Psoas muscle (tissue), 8 donors: ENCODE data around the gene ARL4D. TPM values are rescaled to one million over a fixed set of nuclear protein-coding genes. Genes with fewer than 3 reads are reported as not detected.

ENCODE experiments used
- ATAC-seq, 4 donors: fragments of 200-7000 bp; cut with Tn5 transposase; one replicate each; pipeline ENCODE4 v1.9.1; 2020; ENCODE audit warnings: moderate library complexity in 3 of 4, mild to moderate bottlenecking in 2 of 4
- DNase-seq, 2 donors: peaks; one replicate each; pipeline ENCODE4 v3.0.0-alpha.2; 2020
- H3K27ac ChIP-seq: fragments of 200-600 bp; one replicate; pipeline ENCODE4 v1.8.0; 2022
- H3K27me3 ChIP-seq, 3 donors: fragments of 200-600 bp in 1 of 3; one replicate each; pipeline versions ENCODE4 v1.6.1 to v1.8.0; 2013 to 2022; ENCODE audit warnings: low read length in 2 of 3, mild to moderate bottlenecking in 2 of 3, moderate library complexity in 1 of 3; ENCODE audit not compliant: insufficient read depth in 3 of 3
- H3K36me3 ChIP-seq, 2 donors: fragments of 200-600 bp in 1 of 2; one replicate each; pipeline versions ENCODE4 v1.6.1 to v1.8.0; 2013 to 2022; ENCODE audit warnings: low read depth in 1 of 2, mild to moderate bottlenecking in 1 of 2, moderate library complexity in 1 of 2; ENCODE audit not compliant: insufficient read depth in 1 of 2
- H3K4me1 ChIP-seq: fragments of 200-600 bp; one replicate; pipeline ENCODE4 v1.8.0; 2022
- H3K4me3 ChIP-seq: fragments of 200-600 bp; one replicate; pipeline ENCODE4 v1.8.0; 2022; ENCODE audit warnings: mild to moderate bottlenecking
- H3K9me3 ChIP-seq: fragments of 200-600 bp; one replicate; pipeline ENCODE4 v1.8.0; 2022
- WGBS, 3 donors: extraction: QIAGEN DNeasy Blood & Tissue Kit; methylation state at CpG; one replicate each; pipeline versions ENCODE4 v1.1.6 to v1.1.7; 2013; 5-methylcytosine and 5-hydroxymethylcytosine counted together
- intact Hi-C, 2 donors: fragments of 100-400 bp; cut with DNase I; formaldehyde crosslinking; loops; one replicate each; pipeline versions ENCODE4 v1.11.0 to v1.14.2; 2022
- polyA plus RNA-seq, 3 donors: library from polyadenylated mRNA; stranded (reverse); fragments of 200-250 nt; gene quantifications; one replicate each; pipeline ENCODE4 v1.2.3, GENCODE V29; 2013
- total RNA-seq, 4 donors: library from RNA; stranded (reverse); fragmentation: NEBNext Ultra II Directional in 2 of 4; extraction: Animal tissue kit (Norgen Biotek cat#: 25700) in 2 of 4; gene quantifications; one replicate each; pipeline versions ENCODE4 v1.2.1 to v1.2.4, GENCODE V29; 2021 to 2023
- TF ChIP-seq, protein P1 (sequence below): fragments of 200-600 bp; IDR thresholded peaks from one replicate; pipeline ENCODE4 v1.8.0; 2022; ENCODE audit warnings: antibody characterized with exemption
- donor health status: healthy with polysubstance abuse.
- donor health status: DM: no; HTN: no; CAD: no; lungs with moderate emphysema.
- donor health status: Bipolar disorder and iron deficiency.
- donor health status: healthy.
- donor health status: DM: yes; HTN: yes; CAD: no.
- donor health status: DM: no; HTN: no; CAD: no.
- donor health status: DM: no; HTN: no; CAD: no.
- donor health status: DM: yes; HTN: yes; CAD: no.

Gene ARL4D
- total and polyA plus RNA-seq, 7 donors, result 0.69 to 6.5 (median 1.7) TPM

DNA sequence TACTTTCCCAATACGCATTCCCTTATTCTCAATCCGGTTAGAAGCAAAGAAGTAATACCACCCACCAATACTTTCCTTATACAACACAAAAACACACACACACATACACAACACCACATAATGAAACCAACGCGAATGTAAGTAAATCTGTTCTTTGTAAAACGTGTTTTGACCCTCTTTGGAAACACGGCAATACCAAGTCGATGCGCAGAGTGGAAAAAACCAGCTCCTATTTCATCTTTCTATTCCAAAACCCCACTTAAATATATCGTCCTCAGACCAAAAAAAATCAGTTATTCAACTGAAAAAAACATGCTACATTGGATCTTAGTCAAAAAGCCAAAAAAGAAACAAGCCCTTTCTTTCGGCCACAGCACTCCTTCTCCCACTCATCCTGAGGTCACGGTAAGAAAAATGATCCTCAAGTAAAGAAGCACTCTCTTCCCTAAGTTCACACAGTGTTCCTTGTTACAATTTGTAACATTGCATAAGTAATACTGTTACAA, 31.0 kb upstream of the ARL4D start:
- ATAC-seq, result peak; percentile 0 to 23 (median 4)
- Histone ChIP-seq H3K4me3 (peak overlapping the region; percentile 72), H3K27ac (peak overlapping the region; percentile 98), H3K36me3 (no peaks in the 10 kb centered on the region), H3K9me3 (no peaks in the 10 kb centered on the region), H3K27me3 (no peaks in the 10 kb centered on the region), H3K4me1 (peaks cover 17% of the 10 kb centered on the region)
- intact Hi-C loops, result loop anchor here (2.0 kb wide), 1 partner anchor 21 kb away; no protein-coding TSS in a partner anchor
- 5 to 17% (median 6%) methylated on average over 11 of the region's 11 CpGs for WGBS, 3 donors
- no peak for DNase-seq
- TF ChIP-seq, protein P1, sequence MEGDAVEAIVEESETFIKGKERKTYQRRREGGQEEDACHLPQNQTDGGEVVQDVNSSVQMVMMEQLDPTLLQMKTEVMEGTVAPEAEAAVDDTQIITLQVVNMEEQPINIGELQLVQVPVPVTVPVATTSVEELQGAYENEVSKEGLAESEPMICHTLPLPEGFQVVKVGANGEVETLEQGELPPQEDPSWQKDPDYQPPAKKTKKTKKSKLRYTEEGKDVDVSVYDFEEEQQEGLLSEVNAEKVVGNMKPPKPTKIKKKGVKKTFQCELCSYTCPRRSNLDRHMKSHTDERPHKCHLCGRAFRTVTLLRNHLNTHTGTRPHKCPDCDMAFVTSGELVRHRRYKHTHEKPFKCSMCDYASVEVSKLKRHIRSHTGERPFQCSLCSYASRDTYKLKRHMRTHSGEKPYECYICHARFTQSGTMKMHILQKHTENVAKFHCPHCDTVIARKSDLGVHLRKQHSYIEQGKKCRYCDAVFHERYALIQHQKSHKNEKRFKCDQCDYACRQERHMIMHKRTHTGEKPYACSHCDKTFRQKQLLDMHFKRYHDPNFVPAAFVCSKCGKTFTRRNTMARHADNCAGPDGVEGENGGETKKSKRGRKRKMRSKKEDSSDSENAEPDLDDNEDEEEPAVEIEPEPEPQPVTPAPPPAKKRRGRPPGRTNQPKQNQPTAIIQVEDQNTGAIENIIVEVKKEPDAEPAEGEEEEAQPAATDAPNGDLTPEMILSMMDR, result no peak

DNA sequence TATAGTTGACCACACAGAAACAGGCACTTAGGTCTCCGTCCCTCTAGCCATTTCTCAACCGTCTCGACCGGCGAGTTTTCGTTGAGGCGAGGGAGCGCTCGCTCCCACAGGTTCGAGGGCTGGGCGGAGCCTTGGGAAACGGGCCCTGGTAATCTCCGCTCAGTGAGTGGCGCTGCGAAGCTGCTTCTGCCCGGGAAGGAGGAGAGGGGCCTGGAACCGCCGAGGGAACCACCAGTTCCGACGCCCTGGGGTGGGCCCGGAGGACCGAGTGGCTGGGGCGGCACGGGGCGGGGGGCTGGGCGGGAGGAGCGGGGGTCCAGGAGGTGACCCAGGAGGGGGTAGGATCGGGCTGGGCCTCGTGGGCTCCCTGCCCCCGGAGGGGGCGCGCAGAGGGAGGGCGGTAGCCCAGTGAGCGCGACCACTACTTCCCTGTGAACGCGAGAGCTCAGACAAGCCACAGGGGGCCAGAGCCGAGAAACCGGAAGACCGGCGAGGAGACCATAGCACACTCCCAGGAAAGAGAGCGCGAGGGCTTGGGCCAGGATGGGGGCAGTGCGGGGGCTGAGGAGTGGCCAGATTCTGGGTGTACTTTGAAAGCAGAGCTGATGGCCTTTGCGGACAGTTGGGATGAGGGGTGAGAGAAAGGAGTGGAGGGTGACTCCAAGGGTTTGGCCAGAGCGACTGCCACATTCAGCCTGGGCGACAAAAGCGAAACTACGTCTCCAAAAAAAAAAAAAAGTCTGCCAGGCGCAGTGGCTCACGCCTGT, 29.9 kb upstream of the ARL4D start:
- H3K4me3 ChIP-seq, result peak overlapping the region; percentile 72
- H3K27ac ChIP-seq, result peak overlapping the region; percentile 98
- DNase-seq (peak; percentile 86 to 91), ATAC-seq (peak; percentile 83 to 87 (median 84))
- H3K9me3 ChIP-seq, result no peaks in the 10 kb centered on the region
- 0 to 2% (median 1%) methylated on average over 46 to 51 of the region's 51 CpGs for WGBS, 3 donors
- H3K36me3 ChIP-seq, result no peaks in the 10 kb centered on the region
- TF ChIP-seq, protein P1, result peak; percentile 5
- peaks cover 17% of the 10 kb centered on the region for H3K4me1 ChIP-seq
- no peaks in the 10 kb centered on the region for H3K27me3 ChIP-seq
- intact Hi-C loops, result loop anchor here (2.0 kb wide), 1 partner anchor 20 kb away; no protein-coding TSS in a partner anchor

DNA sequence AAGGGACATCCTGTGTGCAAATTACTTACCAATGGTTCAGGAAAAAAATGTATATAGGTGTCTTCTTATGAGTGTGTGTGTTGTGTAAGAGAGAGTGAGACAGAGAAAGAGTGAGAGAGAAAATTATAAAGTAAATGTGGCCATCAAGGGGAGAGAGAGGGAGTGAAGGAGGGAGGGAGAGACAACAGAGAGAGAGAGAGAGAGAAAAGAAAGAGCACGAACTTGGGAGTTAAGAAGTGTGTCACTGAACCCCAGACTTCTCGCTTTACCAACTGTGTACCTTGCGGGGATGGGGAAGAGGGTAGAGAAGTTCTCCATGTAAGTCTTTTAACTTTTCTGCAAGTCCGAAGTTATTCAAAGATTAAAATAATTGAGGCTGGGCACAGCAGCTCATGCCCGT, 28.8 kb upstream of the ARL4D start:
- Histone ChIP-seq H3K36me3 (no peaks in the 10 kb centered on the region), H3K4me3 (peak overlapping the region; percentile 72), H3K4me1 (peaks cover 17% of the 10 kb centered on the region), H3K9me3 (no peaks in the 10 kb centered on the region), H3K27ac (peak overlapping the region; percentile 98), H3K27me3 (no peaks in the 10 kb centered on the region)
- intact Hi-C loops, result loop anchor here (2.0 kb wide), 1 partner anchor 19 kb away; no protein-coding TSS in a partner anchor
- TF ChIP-seq, protein P1, result no peak
- 86 to 93% (median 88%) methylated on average over 5 of the region's 5 CpGs for WGBS, 3 donors
- ATAC-seq, result no peak
- DNase-seq, result no peak

DNA sequence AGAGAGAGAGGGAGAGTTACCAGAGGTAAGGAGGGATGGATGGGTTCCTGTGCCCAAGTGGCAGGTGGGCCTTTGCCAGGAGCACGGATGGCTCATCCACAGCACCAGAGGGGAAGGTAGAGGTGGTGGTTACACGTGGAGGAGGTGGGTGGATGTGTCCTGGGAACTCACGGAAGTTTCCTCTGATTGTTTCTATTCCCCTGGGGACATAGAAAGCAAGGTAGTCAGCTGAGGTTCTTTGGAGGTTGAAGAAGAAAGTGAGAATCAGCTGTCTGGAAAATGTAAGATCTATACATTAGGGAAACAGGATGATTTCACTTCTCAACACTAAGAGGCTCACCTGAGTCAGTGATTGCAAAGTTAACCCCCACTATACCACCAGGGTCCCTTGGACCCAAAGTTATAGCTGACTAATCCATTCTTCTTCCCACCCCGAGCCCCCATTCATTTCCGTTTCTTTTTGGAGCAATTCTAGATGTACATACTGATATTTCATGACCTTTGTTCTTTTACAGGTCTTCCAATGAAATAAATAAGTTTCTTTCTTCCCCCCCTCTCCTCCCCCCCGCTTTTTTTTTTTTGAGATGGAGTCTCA, 27.5 kb upstream of the ARL4D start:
- no peak for DNase-seq
- Histone ChIP-seq H3K9me3 (no peaks in the 10 kb centered on the region), H3K36me3 (no peaks in the 10 kb centered on the region), H3K4me3 (no peak overlapping the region), H3K27ac (no peak overlapping the region), H3K4me1 (peaks cover 17% of the 10 kb centered on the region), H3K27me3 (no peaks in the 10 kb centered on the region)
- TF ChIP-seq, protein P1, result no peak
- intact Hi-C loops, result no loop called here
- no peak for ATAC-seq
- WGBS, 3 donors, result 62 to 66% (median 62%) methylated on average over 6 of the region's 6 CpGs
